WTC11 (cell line): ENCODE data around the gene THBD. TPM values are rescaled to one million over a fixed set of nuclear protein-coding genes. Genes with fewer than 3 reads are reported as not detected.
A peak's percentile ranks its signal among the peaks of the same experiment; 100 is the strongest.

Experiments
- ATAC-seq: fragments of 200-7000 bp; cut with Tn5 transposase; 2 replicates; pipeline ENCODE4 v1.10.0; 2021; ENCODE audit warnings: mild to moderate bottlenecking, moderate library complexity
- CTCF ChIA-PET: fragments of 300-600 bp; sonication (Branson Sonifier 250); formaldehyde crosslinking; loops from one replicate; lab custom pipeline; 2021; ENCODE audit warnings: antibody characterized with exemption; lab: Charles Lee
- POLR2A ChIA-PET: fragments of 350-600 bp; sonication (Branson Sonifier 250); formaldehyde crosslinking; loops from one replicate; lab custom pipeline; 2021; ENCODE audit warnings: antibody characterized with exemption; lab: Charles Lee
- DNase-seq: peaks from one replicate; pipeline ENCODE4 v3.0.0; 2021; ENCODE audit warnings: low spot score
- H3K27ac Mint-ChIP-seq: 2 replicates; pipeline ENCODE4 v1.8.0; 2021; ENCODE audit warnings: mixed read lengths
- H3K27me3 Mint-ChIP-seq: 2 replicates; pipeline ENCODE4 v1.8.0; 2021; ENCODE audit warnings: low read depth, mild to moderate bottlenecking, moderate library complexity, mixed read lengths
- H3K36me3 Mint-ChIP-seq: 2 replicates; pipeline ENCODE4 v1.8.0; 2021; ENCODE audit warnings: mixed read lengths
- H3K4me1 Mint-ChIP-seq: 2 replicates; pipeline ENCODE4 v1.8.0; 2022; ENCODE audit warnings: mixed read lengths
- H3K4me3 Mint-ChIP-seq: 2 replicates; pipeline ENCODE4 v1.8.0; 2021; ENCODE audit warnings: mild to moderate bottlenecking, moderate library complexity, mixed read lengths
- H3K9me3 Mint-ChIP-seq: 2 replicates; pipeline ENCODE4 v1.8.0; 2021; ENCODE audit warnings: mixed read lengths
- ATF1 ChIP-seq: sonication (generic); formaldehyde crosslinking; IDR thresholded peaks from 2 replicates; pipeline ENCODE4 v1.8.1; 2023; ENCODE audit warnings: mild to moderate bottlenecking, moderate library complexity, missing genetic modification reagents
- CBFB ChIP-seq: sonication (generic); formaldehyde crosslinking; IDR thresholded peaks from 2 replicates; pipeline ENCODE4 v1.8.1; 2022; ENCODE audit warnings: mild to moderate bottlenecking, low read depth, missing genetic modification reagents
- EMX1 ChIP-seq: fragments of 250-450 bp; sonication (Bioruptor Pico); IDR thresholded peaks from 2 replicates; pipeline ENCODE4 v1.8.0; 2021; ENCODE audit warnings: mild to moderate bottlenecking
- MXD4 ChIP-seq: fragments of 250-450 bp; sonication (Bioruptor Pico); IDR thresholded peaks from 2 replicates; pipeline ENCODE4 v1.8.0; 2021; ENCODE audit warnings: mild to moderate bottlenecking, moderate library complexity, borderline replicate concordance
- NFE2L1 ChIP-seq: sonication (generic); formaldehyde crosslinking; IDR thresholded peaks from 2 replicates; pipeline ENCODE4 v1.8.1; 2023; ENCODE audit warnings: missing genetic modification reagents
- NR3C1 ChIP-seq: sonication (generic); formaldehyde crosslinking; conservative IDR thresholded peaks from 2 replicates; pipeline ENCODE4 v1.8.1; 2023; ENCODE audit warnings: low read depth, mild to moderate bottlenecking, missing genetic modification reagents
- OVOL2 ChIP-seq: fragments of 250-450 bp; sonication (Bioruptor Pico); IDR thresholded peaks from 2 replicates; pipeline ENCODE4 v1.9.0; 2021; ENCODE audit warnings: mild to moderate bottlenecking, borderline replicate concordance
- RORB ChIP-seq: fragments of 250-450 bp; sonication (Bioruptor Pico); IDR thresholded peaks from 2 replicates; pipeline ENCODE4 v1.9.0; 2021; ENCODE audit warnings: mild to moderate bottlenecking
- SOX15 ChIP-seq: fragments of 250-450 bp; sonication (Bioruptor Pico); IDR thresholded peaks from 2 replicates; pipeline ENCODE4 v1.9.0; 2021; ENCODE audit warnings: mild to moderate bottlenecking
- ZNF263 ChIP-seq: sonication (generic); formaldehyde crosslinking; IDR thresholded peaks from 2 replicates; pipeline ENCODE4 v1.8.1; 2022; ENCODE audit warnings: low read depth, mild to moderate bottlenecking, moderate library complexity, missing genetic modification reagents
- ZNF423 ChIP-seq: fragments of 250-450 bp; sonication (Bioruptor Pico); IDR thresholded peaks from 2 replicates; pipeline ENCODE4 v2.1.2; 2022; ENCODE audit warnings: mild to moderate bottlenecking, moderate library complexity
- total RNA-seq: library from RNA; stranded (reverse); gene quantifications from 3 replicates; pipeline ENCODE4 v1.2.3, GENCODE V29; 2021
- TF ChIP-seq, protein P1 (sequence below): sonication (generic); formaldehyde crosslinking; IDR thresholded peaks from 2 replicates; pipeline ENCODE4 v1.8.1; 2022; ENCODE audit warnings: missing genetic modification reagents, borderline replicate concordance
- TF ChIP-seq, protein P2 (sequence below): sonication (generic); formaldehyde crosslinking; IDR thresholded peaks from 2 replicates; pipeline ENCODE4 v1.8.1; 2023; ENCODE audit warnings: mild to moderate bottlenecking, missing genetic modification reagents
- TF ChIP-seq, protein P3 (sequence below): sonication (generic); formaldehyde crosslinking; IDR thresholded peaks from 2 replicates; pipeline ENCODE4 v1.8.1; 2023; ENCODE audit warnings: mild to moderate bottlenecking, missing genetic modification reagents, borderline replicate concordance
- TF ChIP-seq, protein P4 (sequence below): fragments of 250-450 bp; sonication (Bioruptor Pico); conservative IDR thresholded peaks from 2 replicates; pipeline ENCODE4 v1.9.0; 2021; ENCODE audit warnings: mild to moderate bottlenecking
- TF ChIP-seq, protein P5 (sequence below): fragments of 250-450 bp; sonication (Bioruptor Pico); IDR thresholded peaks from 2 replicates; pipeline ENCODE4 v1.8.0; 2021; ENCODE audit warnings: mild to moderate bottlenecking
- TF ChIP-seq, protein P6 (sequence below): sonication (generic); formaldehyde crosslinking; IDR thresholded peaks from 2 replicates; pipeline ENCODE4 v1.8.1; 2023; ENCODE audit warnings: mild to moderate bottlenecking, missing genetic modification reagents
- TF ChIP-seq, protein P7 (sequence below): fragments of 200-600 bp; IDR thresholded peaks from 2 replicates; pipeline ENCODE4 v1.8.0; 2022; ENCODE audit warnings: antibody characterized with exemption

Gene THBD
- total RNA-seq, 1 experiment from 2014 or later = 1.0 TPM

DNA sequence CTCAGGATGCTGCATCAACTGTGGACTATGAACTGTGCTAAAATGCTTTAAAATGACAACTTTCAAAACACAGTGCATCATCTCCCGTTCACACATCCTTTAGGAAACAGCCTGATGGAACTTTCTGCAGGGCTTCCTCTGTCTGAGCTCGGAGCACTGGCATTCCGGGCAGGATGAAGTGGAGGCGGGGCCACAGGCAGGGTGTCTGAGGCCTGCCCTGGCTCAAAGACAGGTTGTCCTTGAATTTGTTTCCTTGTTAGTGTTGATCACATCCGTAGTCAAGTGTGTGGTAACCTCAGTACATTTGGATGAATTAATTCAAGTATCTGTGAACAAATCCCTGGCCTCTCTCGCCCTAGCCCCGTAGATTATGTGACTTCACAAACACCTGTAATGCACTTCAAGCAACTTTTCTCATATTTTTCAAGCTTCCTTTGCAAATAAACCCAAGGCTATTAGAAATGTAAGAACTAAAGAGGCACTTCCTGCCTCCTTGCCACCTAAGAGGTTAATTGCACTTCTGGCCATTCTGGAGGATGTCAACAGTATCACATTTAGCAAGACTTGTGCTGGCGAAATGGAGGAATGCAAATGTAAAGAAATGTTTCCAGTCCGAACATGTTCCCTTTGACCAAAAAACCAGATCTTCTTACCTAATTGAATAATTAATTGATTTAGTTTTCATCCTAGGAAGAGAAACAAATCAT is 33.5 kb upstream of the THBD start:
- TF ChIP-seq, protein P1, sequence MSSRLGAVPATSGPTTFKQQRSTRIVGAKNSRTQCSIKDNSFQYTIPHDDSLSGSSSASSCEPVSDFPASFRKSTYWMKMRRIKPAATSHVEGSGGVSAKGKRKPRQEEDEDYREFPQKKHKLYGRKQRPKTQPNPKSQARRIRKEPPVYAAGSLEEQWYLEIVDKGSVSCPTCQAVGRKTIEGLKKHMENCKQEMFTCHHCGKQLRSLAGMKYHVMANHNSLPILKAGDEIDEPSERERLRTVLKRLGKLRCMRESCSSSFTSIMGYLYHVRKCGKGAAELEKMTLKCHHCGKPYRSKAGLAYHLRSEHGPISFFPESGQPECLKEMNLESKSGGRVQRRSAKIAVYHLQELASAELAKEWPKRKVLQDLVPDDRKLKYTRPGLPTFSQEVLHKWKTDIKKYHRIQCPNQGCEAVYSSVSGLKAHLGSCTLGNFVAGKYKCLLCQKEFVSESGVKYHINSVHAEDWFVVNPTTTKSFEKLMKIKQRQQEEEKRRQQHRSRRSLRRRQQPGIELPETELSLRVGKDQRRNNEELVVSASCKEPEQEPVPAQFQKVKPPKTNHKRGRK = no peak
- TF ChIP-seq MXD4 (CRISPR knock-in tag) (no peak), EMX1 (no peak), ZNF263 (CRISPR knock-in tag) (no peak), SOX15 (no peak), CBFB (CRISPR knock-in tag) (no peak), NR3C1 (CRISPR knock-in tag) (no peak), OVOL2 (CRISPR knock-in tag) (no peak), ATF1 (CRISPR knock-in tag) (no peak), RORB (CRISPR knock-in tag) (no peak), NFE2L1 (no peak), ZNF423 (no peak)
- TF ChIP-seq, protein P2, sequence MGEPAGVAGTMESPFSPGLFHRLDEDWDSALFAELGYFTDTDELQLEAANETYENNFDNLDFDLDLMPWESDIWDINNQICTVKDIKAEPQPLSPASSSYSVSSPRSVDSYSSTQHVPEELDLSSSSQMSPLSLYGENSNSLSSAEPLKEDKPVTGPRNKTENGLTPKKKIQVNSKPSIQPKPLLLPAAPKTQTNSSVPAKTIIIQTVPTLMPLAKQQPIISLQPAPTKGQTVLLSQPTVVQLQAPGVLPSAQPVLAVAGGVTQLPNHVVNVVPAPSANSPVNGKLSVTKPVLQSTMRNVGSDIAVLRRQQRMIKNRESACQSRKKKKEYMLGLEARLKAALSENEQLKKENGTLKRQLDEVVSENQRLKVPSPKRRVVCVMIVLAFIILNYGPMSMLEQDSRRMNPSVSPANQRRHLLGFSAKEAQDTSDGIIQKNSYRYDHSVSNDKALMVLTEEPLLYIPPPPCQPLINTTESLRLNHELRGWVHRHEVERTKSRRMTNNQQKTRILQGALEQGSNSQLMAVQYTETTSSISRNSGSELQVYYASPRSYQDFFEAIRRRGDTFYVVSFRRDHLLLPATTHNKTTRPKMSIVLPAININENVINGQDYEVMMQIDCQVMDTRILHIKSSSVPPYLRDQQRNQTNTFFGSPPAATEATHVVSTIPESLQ = no peak
- TF ChIP-seq, protein P3, sequence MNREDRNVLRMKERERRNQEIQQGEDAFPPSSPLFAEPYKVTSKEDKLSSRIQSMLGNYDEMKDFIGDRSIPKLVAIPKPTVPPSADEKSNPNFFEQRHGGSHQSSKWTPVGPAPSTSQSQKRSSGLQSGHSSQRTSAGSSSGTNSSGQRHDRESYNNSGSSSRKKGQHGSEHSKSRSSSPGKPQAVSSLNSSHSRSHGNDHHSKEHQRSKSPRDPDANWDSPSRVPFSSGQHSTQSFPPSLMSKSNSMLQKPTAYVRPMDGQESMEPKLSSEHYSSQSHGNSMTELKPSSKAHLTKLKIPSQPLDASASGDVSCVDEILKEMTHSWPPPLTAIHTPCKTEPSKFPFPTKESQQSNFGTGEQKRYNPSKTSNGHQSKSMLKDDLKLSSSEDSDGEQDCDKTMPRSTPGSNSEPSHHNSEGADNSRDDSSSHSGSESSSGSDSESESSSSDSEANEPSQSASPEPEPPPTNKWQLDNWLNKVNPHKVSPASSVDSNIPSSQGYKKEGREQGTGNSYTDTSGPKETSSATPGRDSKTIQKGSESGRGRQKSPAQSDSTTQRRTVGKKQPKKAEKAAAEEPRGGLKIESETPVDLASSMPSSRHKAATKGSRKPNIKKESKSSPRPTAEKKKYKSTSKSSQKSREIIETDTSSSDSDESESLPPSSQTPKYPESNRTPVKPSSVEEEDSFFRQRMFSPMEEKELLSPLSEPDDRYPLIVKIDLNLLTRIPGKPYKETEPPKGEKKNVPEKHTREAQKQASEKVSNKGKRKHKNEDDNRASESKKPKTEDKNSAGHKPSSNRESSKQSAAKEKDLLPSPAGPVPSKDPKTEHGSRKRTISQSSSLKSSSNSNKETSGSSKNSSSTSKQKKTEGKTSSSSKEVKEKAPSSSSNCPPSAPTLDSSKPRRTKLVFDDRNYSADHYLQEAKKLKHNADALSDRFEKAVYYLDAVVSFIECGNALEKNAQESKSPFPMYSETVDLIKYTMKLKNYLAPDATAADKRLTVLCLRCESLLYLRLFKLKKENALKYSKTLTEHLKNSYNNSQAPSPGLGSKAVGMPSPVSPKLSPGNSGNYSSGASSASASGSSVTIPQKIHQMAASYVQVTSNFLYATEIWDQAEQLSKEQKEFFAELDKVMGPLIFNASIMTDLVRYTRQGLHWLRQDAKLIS (CRISPR knock-in tag) = no peak
- TF ChIP-seq, protein P4, sequence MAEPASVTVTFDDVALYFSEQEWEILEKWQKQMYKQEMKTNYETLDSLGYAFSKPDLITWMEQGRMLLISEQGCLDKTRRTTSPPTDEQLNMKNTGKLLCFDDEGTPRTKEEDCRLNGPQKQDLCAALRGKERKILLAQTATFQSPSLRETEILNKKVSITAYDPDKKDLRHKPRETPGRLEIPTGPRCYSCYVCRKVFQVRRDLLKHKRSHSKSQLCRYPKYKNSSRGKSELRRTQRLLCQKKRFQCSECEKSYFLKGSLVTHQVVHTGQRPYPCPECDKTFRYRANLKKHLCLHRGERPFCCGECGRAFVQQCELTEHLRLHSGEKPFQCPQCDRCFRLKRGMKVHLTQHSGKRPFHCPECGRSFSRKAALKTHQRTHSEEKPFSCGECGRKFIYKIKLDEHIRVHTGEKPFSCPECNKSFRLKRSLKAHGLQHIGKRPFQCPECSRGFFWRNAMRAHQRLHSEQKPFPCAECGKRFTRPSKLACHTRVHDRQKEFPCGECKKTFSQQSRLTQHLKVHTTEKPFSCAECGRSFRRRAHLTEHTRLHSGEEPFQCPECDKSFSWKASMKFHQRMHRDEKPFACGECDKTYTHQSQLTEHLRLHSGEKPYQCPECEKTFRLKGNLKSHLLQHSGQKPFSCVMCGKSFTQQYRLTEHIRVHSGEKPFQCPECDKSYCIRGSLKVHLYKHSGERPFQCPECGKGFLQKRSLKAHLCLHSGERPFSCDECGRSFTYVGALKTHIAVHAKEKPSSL (CRISPR knock-in tag) = no peak
- TF ChIP-seq, protein P5, sequence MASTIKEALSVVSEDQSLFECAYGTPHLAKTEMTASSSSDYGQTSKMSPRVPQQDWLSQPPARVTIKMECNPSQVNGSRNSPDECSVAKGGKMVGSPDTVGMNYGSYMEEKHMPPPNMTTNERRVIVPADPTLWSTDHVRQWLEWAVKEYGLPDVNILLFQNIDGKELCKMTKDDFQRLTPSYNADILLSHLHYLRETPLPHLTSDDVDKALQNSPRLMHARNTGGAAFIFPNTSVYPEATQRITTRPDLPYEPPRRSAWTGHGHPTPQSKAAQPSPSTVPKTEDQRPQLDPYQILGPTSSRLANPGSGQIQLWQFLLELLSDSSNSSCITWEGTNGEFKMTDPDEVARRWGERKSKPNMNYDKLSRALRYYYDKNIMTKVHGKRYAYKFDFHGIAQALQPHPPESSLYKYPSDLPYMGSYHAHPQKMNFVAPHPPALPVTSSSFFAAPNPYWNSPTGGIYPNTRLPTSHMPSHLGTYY (CRISPR knock-in tag) = no peak
- TF ChIP-seq, protein P6, sequence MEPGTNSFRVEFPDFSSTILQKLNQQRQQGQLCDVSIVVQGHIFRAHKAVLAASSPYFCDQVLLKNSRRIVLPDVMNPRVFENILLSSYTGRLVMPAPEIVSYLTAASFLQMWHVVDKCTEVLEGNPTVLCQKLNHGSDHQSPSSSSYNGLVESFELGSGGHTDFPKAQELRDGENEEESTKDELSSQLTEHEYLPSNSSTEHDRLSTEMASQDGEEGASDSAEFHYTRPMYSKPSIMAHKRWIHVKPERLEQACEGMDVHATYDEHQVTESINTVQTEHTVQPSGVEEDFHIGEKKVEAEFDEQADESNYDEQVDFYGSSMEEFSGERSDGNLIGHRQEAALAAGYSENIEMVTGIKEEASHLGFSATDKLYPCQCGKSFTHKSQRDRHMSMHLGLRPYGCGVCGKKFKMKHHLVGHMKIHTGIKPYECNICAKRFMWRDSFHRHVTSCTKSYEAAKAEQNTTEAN (CRISPR knock-in tag) = no peak
- TF ChIP-seq, protein P7, sequence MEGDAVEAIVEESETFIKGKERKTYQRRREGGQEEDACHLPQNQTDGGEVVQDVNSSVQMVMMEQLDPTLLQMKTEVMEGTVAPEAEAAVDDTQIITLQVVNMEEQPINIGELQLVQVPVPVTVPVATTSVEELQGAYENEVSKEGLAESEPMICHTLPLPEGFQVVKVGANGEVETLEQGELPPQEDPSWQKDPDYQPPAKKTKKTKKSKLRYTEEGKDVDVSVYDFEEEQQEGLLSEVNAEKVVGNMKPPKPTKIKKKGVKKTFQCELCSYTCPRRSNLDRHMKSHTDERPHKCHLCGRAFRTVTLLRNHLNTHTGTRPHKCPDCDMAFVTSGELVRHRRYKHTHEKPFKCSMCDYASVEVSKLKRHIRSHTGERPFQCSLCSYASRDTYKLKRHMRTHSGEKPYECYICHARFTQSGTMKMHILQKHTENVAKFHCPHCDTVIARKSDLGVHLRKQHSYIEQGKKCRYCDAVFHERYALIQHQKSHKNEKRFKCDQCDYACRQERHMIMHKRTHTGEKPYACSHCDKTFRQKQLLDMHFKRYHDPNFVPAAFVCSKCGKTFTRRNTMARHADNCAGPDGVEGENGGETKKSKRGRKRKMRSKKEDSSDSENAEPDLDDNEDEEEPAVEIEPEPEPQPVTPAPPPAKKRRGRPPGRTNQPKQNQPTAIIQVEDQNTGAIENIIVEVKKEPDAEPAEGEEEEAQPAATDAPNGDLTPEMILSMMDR = no peak
- Mint-ChIP-seq H3K4me3 (no peak overlapping the region), H3K27me3 (no peaks in the 10 kb centered on the region; the same call in 1 of the 2 replicates), H3K4me1 (peaks cover 33% of the 10 kb centered on the region), H3K9me3 (no peaks in the 10 kb centered on the region), H3K36me3 (no peaks in the 10 kb centered on the region), H3K27ac (no peak overlapping the region)
- POLR2A ChIA-PET = no interaction called here
- ATAC-seq = peak; percentile 76
- peak; percentile 40 for DNase-seq
- CTCF ChIA-PET = interaction anchor here (0.6 to 1.0 kb wide), 5 partner anchors 21 to 341 kb away, joined by 3 to 6 read pairs (median 4); no protein-coding TSS in a partner anchor
